Measurements from ENCODE around the gene ZNF112. TPM values are rescaled to one million over a fixed set of nuclear protein-coding genes. Genes with fewer than 3 reads are reported as not detected.
A peak's percentile ranks its signal among the peaks of the same experiment; 100 is the strongest.
"Not testable (repeated sequence)": the region's sequence is repeated elsewhere in the genome, so short reads cannot be mapped to it uniquely, and the experiment has no call there.

The ZNF112 gene
- total RNA-seq (1 to 10 TPM; 4.9 to 8.0 TPM), polyA plus RNA-seq (1 to 10 TPM; 1.9 to 2.9 TPM)
- long read RNA-seq, donor 1, partial matches to known transcripts, result 0 of 1 reads
- long read RNA-seq, donor 1, other reads (novel, unspliced or antisense), result 1 of 1 reads
- long read RNA-seq, donor 2, partial matches to known transcripts, result 0 of 2 reads
- long read RNA-seq, donor 2, other reads (novel, unspliced or antisense), result 1 of 2 reads

DNA sequence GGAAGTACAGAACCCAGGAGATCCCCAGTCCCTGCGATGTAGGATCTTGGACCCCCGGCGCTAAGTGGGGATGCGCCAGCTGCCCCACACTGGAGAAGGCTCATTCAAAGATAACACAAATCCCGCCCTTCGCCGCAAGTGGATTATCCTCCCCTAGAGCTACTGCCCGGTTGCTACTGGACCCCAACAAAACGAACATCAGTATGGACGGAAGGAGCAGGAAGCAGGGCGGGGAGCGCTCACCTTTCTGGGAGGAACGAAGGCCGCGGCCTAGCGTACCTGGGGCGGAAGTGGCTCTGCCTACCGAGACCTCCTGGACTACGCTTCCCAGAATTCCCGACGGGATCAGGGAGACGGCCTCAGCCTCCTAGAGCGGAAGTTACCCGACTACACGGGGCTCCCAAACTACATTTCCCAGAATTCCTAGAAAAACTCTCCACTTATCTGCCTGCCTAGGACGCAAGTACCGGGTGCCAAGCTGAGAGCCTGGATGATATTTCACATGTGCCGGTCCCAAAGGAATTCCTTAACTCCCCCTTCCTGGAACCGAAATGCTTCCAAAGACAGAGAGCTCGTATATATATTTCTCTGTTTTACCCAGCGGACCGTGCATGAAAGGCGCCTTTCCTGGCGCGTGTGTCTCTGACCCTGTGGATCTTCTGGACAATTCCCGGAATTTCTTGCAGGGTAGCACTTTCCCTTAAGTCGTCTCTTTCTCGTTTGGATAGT, at the start of gene ZNF112:
TSS of gene ZNF112 (minus strand) at position 298 of the 729 bp plus-strand sequence. CDS start 16,141 bp downstream, outside the sequence.
- intact Hi-C loops (cut with DNase I), result loop anchor here (5.0 to 10.0 kb wide), 3 partner anchors 54 to 192 kb away; partner anchors contain the start of genes ZNF226 (in 1 of the 2) and ZNF227 (in 1 of the 2)
- Histone ChIP-seq H3K27me3 (ENCODE audit: control insufficient read depth in 1 of 2, insufficient read depth in 2 of 2, low read length in 1 of 2) (no peaks in the 10 kb centered on the region), H3K27ac (ENCODE audit: low read depth in 1 of 2, low read length in 2 of 2) (peak within 1 kb of the TSS in 1 of 2 donors; percentile 17), H3K4me3 (ENCODE audit: low read length in 2 of 2) (peak within 1 kb of the TSS; percentile 34 to 82), H3K36me3 (ENCODE audit: control insufficient read depth in 1 of 2, insufficient read depth in 2 of 2, low read length in 1 of 2) (no peaks in the 10 kb centered on the region), H3K4me1 (ENCODE audit: control insufficient read depth in 1 of 2, insufficient read depth in 2 of 2, low read length in 2 of 2) (no peaks in the 10 kb centered on the region), H3K9me3 (ENCODE audit: control insufficient read depth, low read length) (peaks cover 2% of the 10 kb centered on the region)
- peak; percentile 90 to 91 for DNase-seq
- peak; percentile 99 for ATAC-seq (ENCODE audit: low FRiP score)
- WGBS, 2 donors, result 0 to 1% methylated on average over 38 of the region's 38 CpGs

DNA sequence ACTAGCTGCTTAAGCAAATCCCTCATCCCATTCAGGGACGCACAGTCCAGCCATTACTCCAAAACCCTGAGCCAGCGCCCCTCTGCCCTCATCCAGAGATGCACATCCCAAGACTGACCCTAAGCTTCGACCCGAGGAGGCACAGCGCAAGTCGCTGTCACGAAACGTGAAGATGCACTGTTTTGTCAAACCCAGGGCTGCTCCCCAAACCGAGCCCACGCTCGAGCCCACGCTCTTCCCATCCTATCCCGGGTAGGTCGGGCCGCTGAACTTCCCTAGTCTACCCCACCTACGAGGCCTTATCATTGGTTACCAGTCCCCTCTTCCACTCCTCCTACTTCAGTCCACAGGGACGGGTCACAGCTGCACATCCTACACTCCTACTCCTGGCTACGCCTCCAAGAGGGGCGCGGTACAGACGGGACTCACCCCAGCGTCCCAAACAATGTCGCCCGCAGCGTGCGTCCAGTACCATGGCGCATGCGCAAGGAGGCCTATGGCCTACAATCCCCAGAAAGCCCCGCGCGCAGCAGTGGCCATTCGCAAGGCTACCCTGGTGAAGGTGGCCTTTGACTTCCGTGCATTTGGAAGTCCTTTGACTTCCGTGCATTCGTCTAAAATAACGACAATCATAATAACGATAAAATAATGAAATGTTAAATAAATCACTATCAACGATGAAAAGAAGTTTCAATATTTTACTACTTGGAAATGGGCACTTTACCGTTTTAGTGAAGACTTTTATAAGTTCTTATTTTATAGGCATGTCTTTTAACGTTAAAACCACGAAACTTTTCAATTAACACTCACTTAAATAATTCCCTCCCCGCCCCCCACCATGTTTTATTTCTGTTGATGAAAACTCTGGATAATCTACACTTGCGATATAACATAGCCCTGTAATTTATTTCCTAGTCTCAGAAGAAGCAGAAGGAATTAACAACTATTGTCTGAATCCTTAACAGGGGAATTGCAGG, 44.9 kb upstream of the ZNF112 start, which contains the start of gene ZNF285:
TSS of gene ZNF285 (minus strand) at position 470 of the 977 bp plus-strand sequence. CDS start 4,395 bp downstream, outside the sequence.
- Histone ChIP-seq H3K27ac (ENCODE audit: low read depth in 1 of 2, low read length in 2 of 2) (no peak within 1 kb of the TSS), H3K9me3 (ENCODE audit: control insufficient read depth, low read length) (peaks cover 3% of the 10 kb centered on the region), H3K4me3 (ENCODE audit: low read length in 2 of 2) (peak within 1 kb of the TSS in 1 of 2 donors; percentile 18), H3K27me3 (ENCODE audit: control insufficient read depth in 1 of 2, insufficient read depth in 2 of 2, low read length in 1 of 2) (no peaks in the 10 kb centered on the region), H3K36me3 (ENCODE audit: control insufficient read depth in 1 of 2, insufficient read depth in 2 of 2, low read length in 1 of 2) (no peaks in the 10 kb centered on the region), H3K4me1 (ENCODE audit: control insufficient read depth in 1 of 2, insufficient read depth in 2 of 2, low read length in 2 of 2) (no peaks in the 10 kb centered on the region)
- intact Hi-C loops (cut with DNase I), result no loop called here
- 7% methylated on average over 43 of the region's 43 CpGs for WGBS, 2 donors
- ATAC-seq (ENCODE audit: low FRiP score) (peak; percentile 98), DNase-seq (peak; percentile 95 to 96)

DNA sequence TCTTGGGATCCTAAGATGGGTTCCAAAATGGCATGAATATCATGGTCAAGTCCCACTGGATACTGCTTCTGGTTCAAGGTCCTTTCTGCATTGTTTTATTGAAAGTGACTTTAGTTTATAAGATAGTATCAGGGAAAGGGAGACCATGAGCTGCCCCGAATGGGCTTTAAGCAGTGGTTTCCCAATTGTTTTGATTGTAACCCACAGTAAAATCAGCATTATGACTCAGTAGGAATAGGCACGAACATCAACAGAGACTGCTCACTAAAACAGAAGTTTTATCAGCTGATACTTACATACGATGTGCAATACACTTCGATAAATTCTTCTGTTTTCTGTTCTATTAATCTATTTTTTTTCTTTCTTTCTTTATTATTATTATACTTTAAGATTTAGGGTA, 32.8 kb upstream of the ZNF112 start:
- H3K36me3 ChIP-seq (ENCODE audit: control insufficient read depth in 1 of 2, insufficient read depth in 2 of 2, low read length in 1 of 2); H3K4me3 ChIP-seq (ENCODE audit: low read length in 2 of 2); H3K9me3 ChIP-seq (ENCODE audit: control insufficient read depth, low read length); intact Hi-C loops (cut with DNase I); H3K4me1 ChIP-seq (ENCODE audit: control insufficient read depth in 1 of 2, insufficient read depth in 2 of 2, low read length in 2 of 2); H3K27me3 ChIP-seq (ENCODE audit: control insufficient read depth in 1 of 2, insufficient read depth in 2 of 2, low read length in 1 of 2); H3K27ac ChIP-seq (ENCODE audit: low read depth in 1 of 2, low read length in 2 of 2); DNase-seq; ATAC-seq (ENCODE audit: low FRiP score): not testable (repeated sequence)
- 92 to 95% methylated on average over 4 of the region's 4 CpGs for WGBS, 2 donors

DNA sequence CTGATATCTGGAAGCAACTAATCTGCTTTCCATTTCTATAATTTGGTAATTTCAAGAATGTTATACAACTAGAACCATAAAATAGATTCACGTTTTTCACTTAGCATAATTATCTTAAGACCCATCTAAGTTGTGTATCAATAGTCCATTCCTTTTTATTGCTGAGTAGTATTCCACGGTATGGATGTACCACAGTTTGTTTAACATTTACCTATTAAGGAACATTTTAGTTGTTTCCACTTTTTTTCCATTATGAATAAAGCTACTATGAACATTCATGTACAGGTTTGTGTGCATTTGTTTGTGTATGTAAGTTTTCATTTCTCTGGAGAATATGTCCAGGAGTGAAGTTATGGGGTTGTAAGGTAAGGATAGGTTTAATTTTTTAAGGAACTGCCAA, 18.3 kb upstream of the ZNF112 start:
- intact Hi-C loops (cut with DNase I), result no loop called here
- no peak for ATAC-seq (ENCODE audit: low FRiP score)
- Histone ChIP-seq H3K4me3 (ENCODE audit: low read length in 2 of 2) (no peak overlapping the region), H3K4me1 (ENCODE audit: control insufficient read depth in 1 of 2, insufficient read depth in 2 of 2, low read length in 2 of 2) (no peaks in the 10 kb centered on the region), H3K9me3 (ENCODE audit: control insufficient read depth, low read length) (peaks cover 7% of the 10 kb centered on the region), H3K27me3 (ENCODE audit: control insufficient read depth in 1 of 2, insufficient read depth in 2 of 2, low read length in 1 of 2) (no peaks in the 10 kb centered on the region), H3K27ac (ENCODE audit: low read depth in 1 of 2, low read length in 2 of 2) (no peak overlapping the region), H3K36me3 (ENCODE audit: control insufficient read depth in 1 of 2, insufficient read depth in 2 of 2, low read length in 1 of 2) (no peaks in the 10 kb centered on the region)
- no peak for DNase-seq
- WGBS, 2 donors, result 48 to 52% methylated on average over 2 of the region's 2 CpGs

DNA sequence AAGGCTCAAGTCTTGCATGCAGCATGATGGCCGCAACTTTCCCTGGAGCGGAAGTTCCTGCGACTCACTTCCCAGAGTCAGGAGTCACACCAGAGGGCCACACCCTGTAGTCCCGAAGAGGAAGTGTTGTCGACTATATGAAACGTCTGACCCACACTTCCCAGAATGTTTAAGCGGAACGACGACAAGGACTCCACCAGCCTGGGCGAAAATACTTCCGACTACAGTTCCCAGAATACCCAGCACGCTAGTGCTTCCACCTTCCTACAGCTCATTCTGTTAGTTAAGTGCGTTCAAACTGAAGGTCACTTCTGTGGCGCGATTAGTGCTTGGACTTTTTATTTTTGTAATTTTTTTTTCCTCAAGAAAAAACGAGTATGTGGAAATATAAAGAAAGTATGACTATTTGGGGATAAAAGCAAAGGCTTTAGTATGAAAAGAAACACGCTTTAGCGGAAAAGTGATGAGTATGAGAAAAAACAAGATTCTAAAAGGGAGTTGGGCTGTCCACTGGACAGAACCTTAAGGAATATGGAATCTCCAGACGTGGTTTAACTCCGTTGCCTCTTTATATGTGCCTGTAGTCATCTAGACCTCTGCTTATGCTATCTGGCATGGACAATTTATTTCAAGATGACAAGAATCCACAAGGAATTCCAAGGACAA, 15.5 kb upstream of the ZNF112 start:
- intact Hi-C loops (cut with DNase I), result no loop called here

DNA sequence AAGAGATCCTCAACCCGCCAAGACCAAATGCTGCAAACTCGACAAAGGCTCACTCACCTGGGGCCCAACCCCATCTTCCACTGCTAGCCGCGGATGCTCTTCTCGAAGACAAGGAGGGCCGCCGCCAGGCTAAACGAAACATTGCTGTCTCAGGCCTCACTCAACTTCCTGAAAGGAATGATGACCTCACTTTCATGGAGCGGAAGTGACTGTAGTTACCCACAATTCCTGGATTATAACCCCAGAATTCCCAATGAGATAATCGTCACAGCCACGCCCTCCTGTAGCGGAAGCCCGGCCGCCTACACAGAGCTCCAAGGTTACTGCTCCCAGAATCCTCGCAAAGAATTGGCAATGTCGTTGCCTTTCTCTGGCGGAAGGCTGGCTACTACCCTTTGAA, 10.5 kb upstream of the ZNF112 start:
- Histone ChIP-seq H3K9me3 (ENCODE audit: control insufficient read depth, low read length) (peaks cover 4% of the 10 kb centered on the region), H3K27ac (ENCODE audit: low read depth in 1 of 2, low read length in 2 of 2) (no peak overlapping the region), H3K36me3 (ENCODE audit: control insufficient read depth in 1 of 2, insufficient read depth in 2 of 2, low read length in 1 of 2) (no peaks in the 10 kb centered on the region), H3K4me3 (ENCODE audit: low read length in 2 of 2) (no peak overlapping the region), H3K27me3 (ENCODE audit: control insufficient read depth in 1 of 2, insufficient read depth in 2 of 2, low read length in 1 of 2) (no peaks in the 10 kb centered on the region), H3K4me1 (ENCODE audit: control insufficient read depth in 1 of 2, insufficient read depth in 2 of 2, low read length in 2 of 2) (no peaks in the 10 kb centered on the region)
- DNase-seq (no peak), ATAC-seq (ENCODE audit: low FRiP score) (no peak)
- intact Hi-C loops (cut with DNase I), result no loop called here
- 53 to 73% methylated on average over 17 of the region's 17 CpGs for WGBS, 2 donors

More for the DNA sequence above, 15.5 kb upstream of the ZNF112 start:
- Histone ChIP-seq H3K9me3 (ENCODE audit: control insufficient read depth, low read length) (peaks cover 5% of the 10 kb centered on the region), H3K27me3 (ENCODE audit: control insufficient read depth in 1 of 2, insufficient read depth in 2 of 2, low read length in 1 of 2) (no peaks in the 10 kb centered on the region), H3K27ac (ENCODE audit: low read depth in 1 of 2, low read length in 2 of 2) (no peak overlapping the region), H3K4me1 (ENCODE audit: control insufficient read depth in 1 of 2, insufficient read depth in 2 of 2, low read length in 2 of 2) (no peaks in the 10 kb centered on the region), H3K36me3 (ENCODE audit: control insufficient read depth in 1 of 2, insufficient read depth in 2 of 2, low read length in 1 of 2) (no peaks in the 10 kb centered on the region), H3K4me3 (ENCODE audit: low read length in 2 of 2) (no peak overlapping the region)
- WGBS, 2 donors, result 61 to 65% methylated on average over 20 of the region's 20 CpGs
- DNase-seq (no peak), ATAC-seq (ENCODE audit: low FRiP score) (no peak)

DNA sequence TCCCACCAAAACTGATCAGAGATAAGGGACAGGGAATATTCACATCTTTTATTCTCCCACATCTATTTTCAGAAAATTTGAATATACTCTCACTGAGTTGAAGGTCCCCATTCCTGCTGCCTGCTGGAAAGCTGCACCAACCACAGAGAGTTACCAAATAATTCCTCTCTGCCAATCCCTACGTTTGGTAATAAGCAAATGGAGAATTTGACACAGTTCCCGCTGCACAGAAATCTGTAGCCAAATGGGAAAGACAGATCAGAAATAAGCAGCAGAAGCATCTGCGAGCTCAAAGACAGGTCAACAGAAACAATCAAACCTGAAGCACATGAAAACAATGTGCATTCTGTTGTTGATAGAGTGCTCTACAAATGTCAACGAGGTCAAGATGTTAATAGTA, 9.9 kb downstream of the ZNF112 start:
- H3K27me3 ChIP-seq (ENCODE audit: control insufficient read depth in 1 of 2, insufficient read depth in 2 of 2, low read length in 1 of 2), result no peaks in the 10 kb centered on the region
- no peak overlapping the region for H3K27ac ChIP-seq (ENCODE audit: low read depth in 1 of 2, low read length in 2 of 2)
- DNase-seq (no peak), ATAC-seq (ENCODE audit: low FRiP score) (no peak)
- no peak overlapping the region for H3K4me3 ChIP-seq (ENCODE audit: low read length in 2 of 2)
- H3K9me3 ChIP-seq (ENCODE audit: control insufficient read depth, low read length), result peaks cover 18% of the 10 kb centered on the region
- 86 to 87% methylated on average over 4 of the region's 4 CpGs for WGBS, 2 donors
- peaks cover 8 to 10% of the 10 kb centered on the region in 2 donors for H3K36me3 ChIP-seq (ENCODE audit: control insufficient read depth in 1 of 2, insufficient read depth in 2 of 2, low read length in 1 of 2)
- no peaks in the 10 kb centered on the region for H3K4me1 ChIP-seq (ENCODE audit: control insufficient read depth in 1 of 2, insufficient read depth in 2 of 2, low read length in 2 of 2)
- intact Hi-C loops (cut with DNase I), result no loop called here

DNA sequence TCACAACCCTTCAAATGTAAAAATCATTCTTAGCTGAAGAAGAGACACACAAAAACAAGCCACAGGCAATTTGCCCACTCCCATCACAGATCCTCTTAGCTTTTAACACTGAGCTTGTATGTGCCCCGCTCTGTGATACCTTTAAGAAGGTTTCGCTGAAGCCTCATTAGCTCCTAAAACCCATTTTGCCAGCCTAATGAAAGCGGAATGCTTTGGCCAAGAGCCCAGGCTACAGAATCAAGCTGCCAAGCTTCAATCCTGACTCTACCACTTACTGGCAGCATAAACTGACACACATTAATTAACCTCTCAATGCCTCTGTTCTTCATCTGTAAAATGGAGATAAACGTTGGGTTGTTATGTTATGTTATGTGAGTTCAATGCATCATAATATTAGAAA, 10.5 kb downstream of the ZNF112 start:
- Histone ChIP-seq H3K27ac (ENCODE audit: low read depth in 1 of 2, low read length in 2 of 2) (no peak overlapping the region), H3K36me3 (ENCODE audit: control insufficient read depth in 1 of 2, insufficient read depth in 2 of 2, low read length in 1 of 2) (peaks cover 8 to 10% of the 10 kb centered on the region in 2 donors), H3K4me1 (ENCODE audit: control insufficient read depth in 1 of 2, insufficient read depth in 2 of 2, low read length in 2 of 2) (no peaks in the 10 kb centered on the region), H3K27me3 (ENCODE audit: control insufficient read depth in 1 of 2, insufficient read depth in 2 of 2, low read length in 1 of 2) (no peaks in the 10 kb centered on the region), H3K9me3 (ENCODE audit: control insufficient read depth, low read length) (peaks cover 18% of the 10 kb centered on the region), H3K4me3 (ENCODE audit: low read length in 2 of 2) (no peak overlapping the region)
- DNase-seq, result no peak
- whole genome bisulfite sequencing, 2 donors, result 82 to 84% methylated on average over 4 of the region's 4 CpGs
- no peak for ATAC-seq (ENCODE audit: low FRiP score)
- intact Hi-C loops (cut with DNase I), result no loop called here

Measured in aorta (tissue), 5 donors.